Nephron (organoid): ENCODE measurements around the gene GABRR1.
"Not testable (repeated sequence)": the region's sequence is repeated elsewhere in the genome, so short reads cannot be mapped to it uniquely, and the experiment has no call there.

Source experiments
- H3K27ac Mint-ChIP-seq, 3 experiments: 2 replicates each; pipeline ENCODE4 v1.8.0; 2020; ENCODE audit warnings: mixed read lengths in 3 of 3, mild to moderate bottlenecking in 2 of 3, moderate library complexity in 1 of 3
- H3K27me3 Mint-ChIP-seq: 2 replicates; pipeline ENCODE4 v1.8.0; 2021; ENCODE audit warnings: low read depth, mild to moderate bottlenecking, moderate library complexity, mixed read lengths
- H3K36me3 Mint-ChIP-seq: 2 replicates; pipeline ENCODE4 v1.8.0; 2020; ENCODE audit warnings: low read depth, mixed read lengths
- H3K4me1 Mint-ChIP-seq: 2 replicates; pipeline ENCODE4 v1.8.0; 2020; ENCODE audit warnings: mixed read lengths
- H3K4me3 Mint-ChIP-seq, 3 experiments: 2 replicates each; pipeline ENCODE4 v1.8.0; 2020; ENCODE audit warnings: mild to moderate bottlenecking in 3 of 3, mixed read lengths in 3 of 3, moderate library complexity in 2 of 3
- H3K9me3 Mint-ChIP-seq: 2 replicates; pipeline ENCODE4 v1.8.0; 2020; ENCODE audit warnings: mixed read lengths
- CTCF ChIP-seq, 3 experiments: fragments of 200-600 bp; sonication (generic); IDR thresholded peaks; one replicate each; pipeline ENCODE4 v1.5.0; 2021; ENCODE audit warnings: antibody characterized with exemption in 3 of 3; ENCODE audit not compliant: unreplicated experiment in 3 of 3

The GABRR1 gene

DNA sequence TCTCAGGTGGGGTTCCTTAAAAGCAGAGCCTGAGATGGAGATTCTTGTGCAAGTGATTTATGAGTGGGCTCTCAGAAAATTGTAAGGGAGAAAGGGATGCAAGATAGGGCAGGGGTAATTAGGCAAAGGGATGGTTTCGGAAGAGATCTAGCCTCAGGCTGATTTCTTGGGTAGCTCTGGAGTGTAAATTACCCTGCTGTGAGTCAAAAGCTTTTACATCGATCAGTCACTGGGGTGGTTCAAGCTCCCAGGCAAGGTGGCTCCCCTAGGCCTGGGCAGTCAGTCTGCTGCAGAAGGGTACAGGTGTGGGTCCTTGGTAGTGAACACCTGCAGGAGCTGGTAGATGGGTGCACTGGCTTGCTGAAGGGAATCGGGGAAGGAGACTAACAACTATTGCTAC, 82.4 kb downstream of the GABRR1 start:
- Mint-ChIP-seq H3K27ac (no peak overlapping the region), H3K27me3 (no peaks in the 10 kb centered on the region), H3K4me3 (no peak overlapping the region), H3K36me3 (peaks cover 15% of the 10 kb centered on the region), H3K9me3 (no peaks in the 10 kb centered on the region), H3K4me1 (peaks cover 4% of the 10 kb centered on the region)
- no peak for TF ChIP-seq CTCF (IDR thresholded peaks at IDR 0.05; ENCODE audit: unreplicated experiment in 3 of 3)

- peaks cover 16% of the 10 kb centered on the region for H3K36me3 Mint-ChIP-seq
- no peaks in the 10 kb centered on the region for H3K4me1 Mint-ChIP-seq
- H3K9me3 Mint-ChIP-seq, result no peaks in the 10 kb centered on the region
- H3K4me3 Mint-ChIP-seq, result no peak overlapping the region
- H3K27ac Mint-ChIP-seq, result no peak overlapping the region
- TF ChIP-seq CTCF (IDR thresholded peaks at IDR 0.05; ENCODE audit: unreplicated experiment in 3 of 3), result no peak
- no peaks in the 10 kb centered on the region for H3K27me3 Mint-ChIP-seq
These were observed 83.2 kb downstream of the GABRR1 start for GRCh38 chr6:89133981-89134380.

GRCh38 chr6:89132057-89132456, 85.1 kb downstream of the GABRR1 start:
- no peak overlapping the region for H3K27ac Mint-ChIP-seq
- no peaks in the 10 kb centered on the region for H3K27me3 Mint-ChIP-seq
- H3K4me3 Mint-ChIP-seq, result no peak overlapping the region
- H3K36me3 Mint-ChIP-seq, result peaks cover 23% of the 10 kb centered on the region
- H3K4me1 Mint-ChIP-seq, result no peaks in the 10 kb centered on the region
- no peak for TF ChIP-seq CTCF (IDR thresholded peaks at IDR 0.05; ENCODE audit: unreplicated experiment in 3 of 3)
- H3K9me3 Mint-ChIP-seq, result peaks cover 7% of the 10 kb centered on the region

GRCh38 chr6:89131599-89131998, 85.6 kb downstream of the GABRR1 start:
- H3K27me3 Mint-ChIP-seq, result no peaks in the 10 kb centered on the region
- no peak overlapping the region for H3K4me3 Mint-ChIP-seq
- no peak overlapping the region for H3K27ac Mint-ChIP-seq
- H3K9me3 Mint-ChIP-seq, result peaks cover 7% of the 10 kb centered on the region
- TF ChIP-seq CTCF (IDR thresholded peaks at IDR 0.05; ENCODE audit: unreplicated experiment in 3 of 3), result no peak
- peaks cover 25% of the 10 kb centered on the region for H3K36me3 Mint-ChIP-seq
- H3K4me1 Mint-ChIP-seq, result no peaks in the 10 kb centered on the region

DNA sequence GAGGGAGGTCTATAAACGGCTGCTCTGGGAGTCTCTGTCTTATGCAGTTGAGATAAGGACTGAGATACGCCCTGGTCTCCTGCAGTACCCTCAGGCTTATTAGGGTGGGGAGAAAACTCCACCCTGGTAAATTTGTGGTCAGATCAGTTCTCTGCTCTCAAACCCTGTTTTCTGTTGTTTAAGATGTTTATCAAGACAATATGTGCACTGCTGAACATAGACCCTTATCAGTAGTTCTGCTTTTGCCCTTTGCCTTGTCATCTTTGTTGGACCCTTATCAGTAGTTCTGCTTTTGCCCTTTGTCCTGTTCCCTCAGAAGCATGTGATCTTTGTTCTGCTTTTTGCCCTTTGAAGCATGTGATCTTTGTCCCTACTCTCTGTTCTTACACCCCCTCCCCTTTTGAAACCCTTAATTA, 88.9 kb downstream of the GABRR1 start:
- not testable (repeated sequence) for H3K27me3 Mint-ChIP-seq, H3K4me1 Mint-ChIP-seq, H3K9me3 Mint-ChIP-seq, H3K4me3 Mint-ChIP-seq, H3K27ac Mint-ChIP-seq
- H3K36me3 Mint-ChIP-seq, result peaks cover 19% of the 10 kb centered on the region
